DMS114 treated with DMSO at 0.1 percent for 48 hours (cell line): ENCODE measurements around the gene PCDH8.

Source experiments
- DNase-seq: peaks from one replicate; lab custom pipeline; 2025; ENCODE audit not compliant: unreplicated experiment; lab: John Stamatoyannopoulos, UW

Gene PCDH8

DNA sequence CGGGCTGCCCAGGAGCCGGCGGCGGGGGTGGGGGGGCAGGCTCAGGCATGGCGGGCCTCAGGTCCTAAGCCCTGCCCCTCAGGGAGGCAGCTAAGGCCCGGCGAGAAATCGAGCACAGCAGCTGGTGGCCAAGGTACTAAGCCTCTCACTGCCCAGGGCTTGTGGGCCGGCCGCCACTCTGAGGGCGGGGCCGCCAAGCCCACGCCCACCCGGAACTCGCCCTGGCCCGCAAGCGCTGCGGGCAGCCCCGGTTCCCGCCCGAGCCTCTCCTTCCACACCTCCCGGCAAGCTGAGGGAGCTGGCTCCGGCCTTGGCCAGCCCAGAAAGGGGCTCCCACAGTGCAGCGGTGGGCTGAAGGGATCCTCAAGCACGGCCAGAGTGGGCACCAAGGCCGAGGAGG, 33.1 kb downstream of the PCDH8 start:
- DNase-seq = no peak

DNA sequence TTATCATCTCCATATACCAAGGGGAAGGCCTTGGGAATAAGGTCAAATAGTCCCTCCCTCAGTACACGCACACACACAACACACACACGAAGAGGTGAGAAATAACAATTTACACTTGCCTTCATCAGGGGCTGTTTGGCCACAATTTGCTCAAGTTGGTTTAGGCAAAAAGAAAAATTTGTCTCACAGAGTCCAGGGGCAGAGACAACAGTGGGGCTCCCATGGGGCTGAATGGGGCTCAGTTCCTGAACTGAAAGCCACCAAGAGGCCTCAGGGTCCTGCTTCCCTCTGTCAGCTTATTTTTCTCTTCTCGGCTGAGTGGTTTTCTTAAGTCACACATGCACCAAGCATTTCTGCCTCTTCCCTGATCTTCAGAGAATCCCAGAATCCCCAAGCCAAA, 35.5 kb downstream of the PCDH8 start:
- no peak for DNase-seq

DNA sequence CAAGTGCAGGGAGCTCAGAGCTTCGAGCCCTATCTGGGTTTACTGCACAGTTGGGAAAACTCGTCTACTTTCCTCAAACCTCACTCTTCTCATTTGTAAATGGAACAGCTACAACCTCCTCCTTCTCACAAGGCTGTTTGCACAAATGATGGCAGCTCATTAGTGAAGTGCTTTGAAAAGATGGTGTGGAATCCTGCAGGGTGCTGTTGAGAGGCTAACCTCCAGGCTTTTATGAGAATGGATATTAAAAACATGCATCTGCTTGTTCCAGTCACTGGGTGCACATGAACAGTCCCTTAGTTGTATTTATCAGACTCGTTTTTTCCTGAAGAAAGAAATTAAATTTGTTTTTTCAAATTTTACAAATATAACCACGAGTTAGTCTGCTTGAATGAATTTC, 36.6 kb downstream of the PCDH8 start:
- DNase-seq = no peak

DNA sequence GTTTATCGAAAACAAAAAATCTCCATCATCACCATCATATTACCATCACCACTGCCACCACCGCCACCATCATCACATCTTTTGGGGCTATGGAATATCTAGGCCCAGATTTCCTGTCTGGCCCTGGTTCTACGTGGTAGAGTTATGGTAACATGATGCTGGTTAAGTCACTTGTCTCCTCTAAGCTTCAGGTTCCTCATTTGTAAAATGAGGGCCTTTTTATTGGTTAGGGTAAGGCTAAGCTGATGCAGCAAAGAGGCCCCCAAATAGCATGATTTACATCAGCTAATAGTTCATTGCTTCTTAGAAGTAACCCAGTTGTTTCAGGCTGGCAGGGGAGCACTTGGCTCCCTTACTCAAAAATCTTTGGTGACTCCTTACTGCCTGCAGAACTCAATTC, 37.9 kb downstream of the PCDH8 start:
- no peak for DNase-seq

DNA sequence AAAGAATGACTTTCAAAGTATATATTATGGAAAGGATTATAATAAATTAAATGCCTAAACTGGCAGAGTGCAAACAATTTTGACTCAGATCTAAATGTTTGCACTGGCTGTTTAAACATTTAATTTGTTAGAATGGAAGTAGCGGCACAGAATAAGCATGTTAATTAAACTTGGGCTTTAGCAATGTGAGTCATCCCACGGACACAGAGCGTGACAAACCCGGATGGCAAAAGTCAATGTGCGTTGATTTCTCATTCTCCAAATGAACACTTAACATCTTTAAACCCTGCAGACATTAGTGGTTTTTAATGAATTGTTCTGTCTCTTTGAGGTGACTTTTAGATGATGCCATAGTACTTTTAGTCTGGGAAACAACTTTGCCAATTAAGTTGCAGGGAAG, 38.4 kb downstream of the PCDH8 start:
- no peak for DNase-seq

DNA sequence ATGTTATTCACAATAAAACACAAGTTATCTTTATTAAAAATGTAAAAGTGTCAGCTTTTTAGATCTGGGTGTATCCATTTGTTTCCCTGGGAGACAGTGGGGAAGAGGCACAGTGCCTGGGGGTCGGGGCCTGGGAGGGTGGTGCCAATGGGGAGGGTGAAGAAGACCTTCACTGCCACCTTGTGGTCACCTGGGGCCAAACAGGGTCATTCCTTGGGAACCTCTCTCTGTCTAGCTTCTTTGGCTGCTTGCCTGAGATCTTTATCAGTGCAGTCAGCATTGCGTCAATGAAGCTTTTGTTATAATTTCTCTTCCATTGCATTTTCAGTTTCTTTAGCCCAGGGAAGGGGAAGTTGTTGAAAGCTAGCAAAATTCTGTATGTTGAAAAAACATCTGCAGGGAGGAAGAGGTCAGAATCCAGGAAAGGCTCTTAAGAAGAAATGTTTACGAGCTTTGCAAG, 39.1 kb downstream of the PCDH8 start:
- no peak for DNase-seq

DNA sequence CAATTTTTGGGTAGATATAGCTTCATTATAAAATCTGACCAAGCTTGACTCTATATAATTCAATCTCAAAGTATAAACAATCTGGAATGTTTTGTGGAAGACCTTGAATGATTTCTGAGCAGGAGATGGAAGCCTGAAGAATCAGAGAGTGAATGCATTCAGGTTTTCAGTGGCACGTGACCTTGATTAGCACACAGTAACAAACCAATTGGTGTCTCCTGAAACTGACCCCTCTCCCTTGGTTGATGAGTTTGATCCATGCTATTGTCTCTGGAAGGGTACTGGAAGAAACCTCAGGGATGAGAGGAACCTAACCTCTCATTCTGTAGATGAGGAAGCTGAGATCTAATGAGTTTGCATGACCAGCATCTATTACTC, 39.6 kb downstream of the PCDH8 start:
- DNase-seq = no peak

DNA sequence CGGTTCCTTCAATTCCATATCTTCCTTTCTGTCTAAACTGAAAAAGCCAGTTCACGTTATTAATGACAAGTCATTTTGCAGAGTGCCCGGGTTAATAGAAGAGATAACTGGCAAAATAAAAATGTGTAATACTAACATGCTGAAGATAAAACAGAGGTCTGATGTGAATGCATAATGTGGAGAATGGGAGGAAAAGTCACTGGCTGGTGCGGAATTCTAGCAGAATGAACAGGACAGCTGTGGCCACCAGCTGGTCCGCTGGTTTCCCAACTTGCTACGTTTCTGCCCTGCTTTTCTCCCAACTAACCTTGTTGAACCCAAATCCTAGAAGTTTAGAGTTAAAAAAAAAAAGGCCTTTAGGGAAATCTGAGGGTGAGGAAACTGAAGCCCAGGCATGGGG, 42.4 kb downstream of the PCDH8 start:
- no peak for DNase-seq

DNA sequence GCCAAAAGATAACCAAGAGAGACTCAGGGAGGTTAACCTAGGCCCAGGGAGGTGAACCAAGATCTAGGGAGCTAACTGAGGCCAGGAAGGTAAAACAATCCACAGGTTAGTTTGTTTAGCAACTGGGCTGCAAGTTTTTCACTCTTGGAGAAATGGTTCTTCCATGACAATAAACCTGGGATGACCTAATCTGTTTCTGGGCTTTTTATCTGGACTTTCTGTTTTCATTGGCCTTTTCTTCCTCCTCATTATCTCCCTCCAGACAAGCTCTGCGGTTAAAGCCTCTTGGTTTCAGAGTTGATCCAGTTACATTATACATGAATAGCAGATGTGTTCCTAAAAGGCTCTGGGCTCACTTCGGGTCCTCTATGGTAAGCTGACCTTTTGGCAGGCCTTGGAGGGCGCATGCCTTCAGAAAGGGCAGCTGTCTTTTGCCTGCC, 44.2 kb downstream of the PCDH8 start:
- no peak for DNase-seq

DNA sequence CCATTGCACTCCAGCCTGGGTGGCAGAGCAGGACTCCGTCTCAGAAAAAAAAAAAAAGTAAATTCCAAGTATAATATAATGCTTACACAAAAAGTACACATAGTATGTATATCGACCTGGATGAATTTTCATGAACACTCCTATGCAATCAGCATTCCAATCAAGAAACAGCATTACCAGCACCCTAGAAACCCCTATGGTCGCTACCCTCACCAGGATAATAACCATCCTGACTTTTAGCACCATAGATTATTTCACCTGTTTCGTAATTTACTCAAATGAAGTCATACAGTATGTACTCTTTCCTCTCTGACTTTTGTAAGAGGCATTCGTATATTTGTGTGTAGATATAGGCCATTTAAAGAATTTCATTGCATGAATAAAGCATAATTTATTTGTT, 47.6 kb downstream of the PCDH8 start:
- no peak for DNase-seq

DNA sequence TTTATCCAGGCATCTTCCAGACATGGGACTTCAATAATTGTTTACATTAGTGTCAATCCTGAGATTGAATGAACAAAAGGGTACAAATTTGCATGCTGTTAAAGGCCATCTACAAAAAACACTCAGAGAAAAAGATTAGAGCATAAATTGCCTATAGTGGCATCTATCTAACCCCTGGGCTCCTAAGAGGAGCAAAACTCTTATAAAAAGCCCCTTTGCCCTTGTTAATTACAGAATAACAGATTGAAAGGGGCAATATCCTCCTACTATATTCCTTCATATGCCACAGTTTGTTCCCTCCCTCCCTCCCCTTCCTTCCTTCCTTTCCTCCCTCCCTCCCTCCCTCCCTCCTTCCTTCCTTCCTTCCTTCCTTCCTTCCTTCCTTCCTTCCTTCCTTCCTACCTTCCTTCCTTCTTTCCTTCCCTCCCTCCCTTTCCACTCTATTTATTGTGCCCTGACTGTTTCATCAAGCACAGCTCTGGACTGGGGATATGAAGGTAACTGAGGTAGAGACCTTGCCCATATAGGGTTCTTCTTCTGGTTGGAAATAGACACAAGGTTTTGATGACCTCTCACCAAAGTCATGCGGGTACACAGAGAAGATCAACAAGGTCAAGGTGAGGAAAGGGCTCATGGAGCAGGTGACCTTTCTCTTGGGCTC, 49.5 kb downstream of the PCDH8 start:
- DNase-seq = no peak

DNA sequence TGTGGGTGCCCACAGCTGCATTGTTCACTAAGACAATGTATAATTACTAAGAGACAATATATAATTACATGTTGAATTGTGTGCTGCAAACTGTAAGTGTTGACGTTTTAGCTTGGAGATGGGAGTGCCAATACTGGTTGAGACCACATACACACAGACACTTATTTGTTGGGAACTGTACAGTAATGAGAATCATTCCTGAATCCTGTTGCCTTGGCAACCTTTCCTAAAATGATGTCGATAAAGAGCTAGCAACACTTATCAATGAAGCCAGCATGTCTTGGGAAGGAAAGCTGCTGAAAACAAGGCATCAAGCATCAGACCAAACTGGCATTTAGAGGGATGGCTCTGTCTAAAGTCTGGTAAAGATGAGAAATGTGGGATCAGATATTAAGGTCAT, 51.3 kb downstream of the PCDH8 start:
- DNase-seq = no peak

DNA sequence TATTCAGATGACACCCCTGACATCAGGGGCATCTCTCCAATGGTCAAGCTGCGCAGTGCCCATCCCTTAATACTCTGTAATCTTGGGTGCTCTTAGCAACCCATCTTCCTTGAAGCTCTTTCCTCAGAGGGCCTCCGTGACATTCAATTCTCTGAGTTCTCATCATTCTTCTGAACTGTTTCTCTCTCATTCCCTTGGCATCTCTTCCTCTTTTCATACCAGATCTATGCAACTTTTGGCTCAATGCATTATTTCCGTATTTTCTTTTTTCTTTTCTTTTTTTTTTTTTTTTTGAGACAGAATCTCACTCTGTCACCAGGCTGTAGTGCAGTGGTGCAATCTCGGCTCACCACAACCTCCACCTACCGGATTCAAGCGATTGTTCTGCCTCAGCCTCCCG, 53.9 kb downstream of the PCDH8 start:
- no peak for DNase-seq

DNA sequence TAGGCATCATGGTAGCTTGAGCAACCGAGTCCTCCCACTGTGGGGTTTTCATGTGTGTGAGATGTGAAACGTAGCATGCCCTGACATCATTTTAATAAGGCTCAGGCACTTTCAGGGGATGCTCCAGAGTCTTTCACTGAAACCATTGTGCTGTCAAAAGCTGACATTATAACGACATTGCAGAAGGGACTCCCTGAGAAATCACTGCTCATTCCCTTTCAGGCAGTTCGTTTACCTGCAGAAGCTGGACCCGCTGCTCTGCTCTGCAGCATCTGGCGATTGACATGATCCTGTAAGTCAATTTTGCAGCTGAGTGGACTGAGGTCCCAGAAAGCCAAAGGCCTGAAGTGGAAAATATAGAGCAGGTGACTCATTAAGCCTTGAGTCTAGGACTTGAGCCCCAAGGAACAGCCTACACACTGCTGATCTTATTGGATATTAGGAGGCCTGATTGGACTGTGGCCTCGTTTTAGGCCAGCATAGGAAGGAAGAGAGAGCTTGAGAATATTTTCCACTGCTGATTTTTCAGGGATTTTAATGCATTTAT, 54.9 kb downstream of the PCDH8 start:
- DNase-seq = no peak
